Neural cell (in vitro differentiated cells): ENCODE data around the gene QSER1. TPM values are rescaled to one million over a fixed set of nuclear protein-coding genes. Genes with fewer than 3 reads are reported as not detected.

Experiments
- H2AFZ ChIP-seq: fragments of 200-600, 300-800 bp; sonication (generic), shearing (Covaris generic); 2 replicates; pipeline ENCODE4 v1.6.0; 2014; ENCODE audit warnings: low read depth, mild to moderate bottlenecking, antibody characterized with exemption, low read length, moderate library complexity
- H3F3A ChIP-seq: fragments of 200-600 bp; shearing (Covaris generic); 2 replicates; pipeline ENCODE4 v1.6.1; 2016; ENCODE audit warnings: mild to moderate bottlenecking, moderate library complexity, mixed read lengths, antibody characterized with exemption, low read length; ENCODE audit not compliant: insufficient read depth, poor library complexity, severe bottlenecking
- H3K27ac ChIP-seq: fragments of 200-600, 300-800 bp; sonication (generic), shearing (Covaris generic); 2 replicates; pipeline ENCODE4 v1.5.1; 2014; ENCODE audit warnings: mild to moderate bottlenecking, low read length, moderate library complexity
- H3K27me3 ChIP-seq: fragments of 300-800, 200-600 bp; sonication (generic), shearing (Covaris generic); 2 replicates; pipeline ENCODE4 v1.6.0; 2014; ENCODE audit warnings: mild to moderate bottlenecking, low read depth, low read length, moderate library complexity; ENCODE audit not compliant: insufficient read depth
- H3K36me3 ChIP-seq: fragments of 300-800, 200-600 bp; sonication (generic), shearing (Covaris generic); 2 replicates; pipeline ENCODE4 v1.5.1; 2014; ENCODE audit warnings: mild to moderate bottlenecking, antibody characterized with exemption, low read length, moderate library complexity; ENCODE audit not compliant: insufficient read depth
- H3K4me2 ChIP-seq: fragments of 300-800, 200-600 bp; sonication (generic), shearing (Covaris generic); 2 replicates; pipeline ENCODE4 v1.6.0; 2014; ENCODE audit warnings: mild to moderate bottlenecking, low read length
- H3K4me3 ChIP-seq: fragments of 300-800, 200-600 bp; sonication (generic), shearing (Covaris generic); 2 replicates; pipeline ENCODE4 v1.5.1; 2014; ENCODE audit warnings: mild to moderate bottlenecking, low read length, moderate library complexity
- H3K79me2 ChIP-seq: fragments of 200-600 bp; shearing (Covaris generic); replicated peaks from 2 replicates; pipeline ENCODE4 v1.6.0; 2014; ENCODE audit warnings: mild to moderate bottlenecking, low read length, moderate library complexity; ENCODE audit not compliant: insufficient read depth
- H3K9ac ChIP-seq: fragments of 300-800, 200-600 bp; sonication (generic), shearing (Covaris generic); 2 replicates; pipeline ENCODE4 v1.6.1; 2016; ENCODE audit warnings: mild to moderate bottlenecking, low read length, mixed read lengths
- H3K9me2 ChIP-seq: fragments of 200-600 bp; shearing (Covaris generic); 2 replicates; pipeline ENCODE4 v1.6.1; 2016; ENCODE audit warnings: mild to moderate bottlenecking, low read length, mixed read lengths; ENCODE audit not compliant: insufficient read depth
- H3K9me3 ChIP-seq: fragments of 200-600, 300-800 bp; sonication (generic), shearing (Covaris generic); 2 replicates; pipeline ENCODE4 v1.6.1; 2016; ENCODE audit warnings: mild to moderate bottlenecking, mixed run types, low read length, moderate library complexity, mixed read lengths
- H4K20me1 ChIP-seq: fragments of 200-600 bp; shearing (Covaris generic); 2 replicates; pipeline ENCODE4 v1.6.1; 2016; ENCODE audit warnings: mild to moderate bottlenecking, mixed run types; ENCODE audit not compliant: insufficient read depth
- CTCF ChIP-seq: fragments of 450-650 bp; IDR thresholded peaks from 2 replicates; pipeline ENCODE4 v1.5.1; 2014; ENCODE audit warnings: antibody characterized with exemption, mild to moderate bottlenecking, moderate library complexity; ENCODE audit not compliant: poor library complexity, severe bottlenecking
- EP300 ChIP-seq: fragments of 450-650 bp; conservative IDR thresholded peaks from 2 replicates; pipeline ENCODE4 v1.6.1; 2014; ENCODE audit warnings: antibody characterized with exemption, mild to moderate bottlenecking, moderate library complexity; ENCODE audit not compliant: poor library complexity, severe bottlenecking
- EZH2 ChIP-seq: fragments of 200-600, 300-800 bp; shearing (Covaris generic), sonication (generic); IDR thresholded peaks from 2 replicates; pipeline ENCODE4 v1.6.1; 2014; ENCODE audit warnings: antibody characterized with exemption, low read length, borderline replicate concordance, mild to moderate bottlenecking; ENCODE audit not compliant: insufficient read depth, poor library complexity, severe bottlenecking
- MXI1 ChIP-seq: fragments of 450-650 bp; conservative IDR thresholded peaks from 2 replicates; pipeline ENCODE4 v1.6.1; 2014; ENCODE audit warnings: antibody characterized with exemption, mild to moderate bottlenecking; ENCODE audit not compliant: poor library complexity, severe bottlenecking
- POLR2AphosphoS5 ChIP-seq: IDR thresholded peaks from 2 replicates; pipeline ENCODE4 v1.6.1; 2012
- REST ChIP-seq: IDR thresholded peaks from 2 replicates; pipeline ENCODE4 v1.6.1; 2012; ENCODE audit warnings: borderline replicate concordance
- SMC3 ChIP-seq: fragments of 450-650 bp; conservative IDR thresholded peaks from 2 replicates; pipeline ENCODE4 v1.6.1; 2014; ENCODE audit warnings: antibody characterized with exemption, mild to moderate bottlenecking, moderate library complexity; ENCODE audit not compliant: poor library complexity
- TAF1 ChIP-seq: IDR thresholded peaks from 2 replicates; pipeline ENCODE4 v1.6.1; 2012; ENCODE audit warnings: low read depth
- polyA plus RNA-seq: library from polyadenylated mRNA; depleted of rRNA; stranded (reverse); fragments of >200 nt; gene quantifications from 2 replicates; pipeline ENCODE4 v1.2.3, GENCODE V29; 2014

QSER1 gene
- polyA plus RNA-seq, 1 donor from 2014 or later = 18.1 TPM

GRCh38 chr11:33017965-33018364 lies 125.4 kb downstream of the QSER1 start:
- Histone ChIP-seq H3K4me3 (no peak overlapping the region), H3K27ac (no peak overlapping the region), H3K79me2 (no peaks in the 10 kb centered on the region), H3K4me2 (no peak overlapping the region), H3K9me2 (no peaks in the 10 kb centered on the region), H3K27me3 (peaks cover 11% of the 10 kb centered on the region), H3F3A (no peaks in the 10 kb centered on the region), H4K20me1 (no peaks in the 10 kb centered on the region), H3K9me3 (no peaks in the 10 kb centered on the region), H3K36me3 (no peaks in the 10 kb centered on the region), H3K9ac (no peak overlapping the region), H2AFZ (no peak overlapping the region)
- TF ChIP-seq REST = no peak
- TF ChIP-seq POLR2AphosphoS5 = no peak
- TF ChIP-seq EZH2 = no peak
- no peak for TF ChIP-seq TAF1
- no peak for TF ChIP-seq MXI1
- no peak for TF ChIP-seq EP300
- TF ChIP-seq SMC3 = no peak

- H3K27ac ChIP-seq = no peak overlapping the region
- H3K9me3 ChIP-seq = no peaks in the 10 kb centered on the region
- no peaks in the 10 kb centered on the region for H3F3A ChIP-seq
- H3K4me2 ChIP-seq = no peak overlapping the region
- H3K79me2 ChIP-seq = no peaks in the 10 kb centered on the region
- H3K27me3 ChIP-seq = peaks cover 11% of the 10 kb centered on the region
- no peak overlapping the region for H3K9ac ChIP-seq
- H3K36me3 ChIP-seq = no peaks in the 10 kb centered on the region
- H2AFZ ChIP-seq = no peak overlapping the region
- TF ChIP-seq MXI1 = no peak
- no peak for TF ChIP-seq CTCF
- TF ChIP-seq REST = no peak
- no peak overlapping the region for H3K4me3 ChIP-seq
- no peaks in the 10 kb centered on the region for H4K20me1 ChIP-seq
- H3K9me2 ChIP-seq = no peaks in the 10 kb centered on the region
Observed at GRCh38 chr11:33018840-33019239, 126.2 kb downstream of the QSER1 start.
